Naive thymus-derived CD4-positive, alpha-beta T cell (primary cell): ENCODE results near the gene GK. TPM values are rescaled to one million over a fixed set of nuclear protein-coding genes. Genes with fewer than 3 reads are reported as not detected.

Source experiments
- ATAC-seq: fragments of 150-1000 bp; cut with Tn5 transposase; 2 replicates; pipeline ENCODE4 v1.10.0; 2021; ENCODE audit warnings: mild to moderate bottlenecking, moderate library complexity
- CTCF ChIA-PET: fragments of 350-600 bp; sonication (Branson Sonifier 250); formaldehyde crosslinking; loops from one replicate; lab custom pipeline; 2021; ENCODE audit warnings: antibody characterized with exemption; lab: Charles Lee
- POLR2A ChIA-PET: fragments of 350-600 bp; sonication (Branson Sonifier 250); formaldehyde crosslinking; loops from one replicate; lab custom pipeline; 2021; ENCODE audit warnings: antibody characterized with exemption, inconsistent platforms; lab: Charles Lee
- DNase-seq, 9 donors: peaks; one replicate each; pipeline versions ENCODE4 v3.0.0 to v3.0.0-alpha.2; 2020 to 2022; ENCODE audit warnings: mixed read lengths in 1 of 9
- H3K27ac ChIP-seq: one replicate; pipeline ENCODE4 v1.7.0; 2013; ENCODE audit warnings: mild to moderate bottlenecking, low read depth, low read length, moderate library complexity
- H3K27me3 ChIP-seq, 2 donors: one replicate each; pipeline ENCODE4 v1.7.0; 2013; ENCODE audit warnings: low read length in 2 of 2, mild to moderate bottlenecking in 2 of 2, moderate library complexity in 2 of 2; ENCODE audit not compliant: control insufficient read depth in 2 of 2, insufficient read depth in 2 of 2
- H3K36me3 ChIP-seq, 3 experiments: 1 replicate in 2 of 3; 2 replicates in 1 of 3; pipeline ENCODE4 v1.7.0; 2013; ENCODE audit warnings: low read length in 3 of 3, mild to moderate bottlenecking in 3 of 3, moderate library complexity in 1 of 3; ENCODE audit not compliant: insufficient read depth in 3 of 3, control insufficient read depth in 2 of 3
- H3K4me1 ChIP-seq, 2 donors: one replicate each; pipeline ENCODE4 v1.7.0; 2013; ENCODE audit warnings: low read length in 2 of 2, mild to moderate bottlenecking in 2 of 2, moderate library complexity in 1 of 2; ENCODE audit not compliant: control insufficient read depth in 2 of 2, insufficient read depth in 2 of 2
- H3K4me3 ChIP-seq: 2 replicates; pipeline ENCODE4 v1.7.0; 2013; ENCODE audit warnings: mild to moderate bottlenecking, low read length
- H3K9me3 ChIP-seq, 3 experiments: 1 replicate in 2 of 3; 2 replicates in 1 of 3; pipeline ENCODE4 v1.7.0; 2013; ENCODE audit warnings: low read length in 3 of 3; ENCODE audit not compliant: control insufficient read depth in 2 of 3
- H3K27ac Mint-ChIP-seq, 9 donors: one replicate each; pipeline ENCODE4 v1.8.0; 2020 to 2022; ENCODE audit warnings: mixed read lengths in 9 of 9, mild to moderate bottlenecking in 8 of 9, moderate library complexity in 5 of 9, inconsistent platforms in 2 of 9
- H3K27me3 Mint-ChIP-seq, 5 donors: one replicate each; pipeline ENCODE4 v1.8.0; 2021 to 2022; ENCODE audit warnings: mixed read lengths in 5 of 5, mild to moderate bottlenecking in 1 of 5
- H3K36me3 Mint-ChIP-seq, 5 donors: one replicate each; pipeline ENCODE4 v1.8.0; 2020 to 2022; ENCODE audit warnings: mixed read lengths in 5 of 5, mild to moderate bottlenecking in 3 of 5, inconsistent platforms in 1 of 5
- H3K4me1 Mint-ChIP-seq, 7 donors: one replicate each; pipeline ENCODE4 v1.8.0; 2020 to 2022; ENCODE audit warnings: mixed read lengths in 7 of 7, mild to moderate bottlenecking in 3 of 7, inconsistent platforms in 1 of 7
- H3K4me3 Mint-ChIP-seq, 10 donors: one replicate each; pipeline ENCODE4 v1.8.0; 2020 to 2022; ENCODE audit warnings: mild to moderate bottlenecking in 10 of 10, mixed read lengths in 10 of 10, moderate library complexity in 6 of 10, inconsistent platforms in 2 of 10
- H3K9me3 Mint-ChIP-seq, 11 donors: one replicate each; pipeline ENCODE4 v1.8.0; 2020 to 2022; ENCODE audit warnings: mixed read lengths in 11 of 11, mild to moderate bottlenecking in 4 of 11, inconsistent platforms in 1 of 11, moderate library complexity in 1 of 11
- intact Hi-C, 2 donors: fragments of 100-400 bp; cut with micrococcal nuclease; formaldehyde crosslinking; loops; one replicate each; pipeline ENCODE4 v1.15.1; 2023
- polyA plus RNA-seq, 2 donors: library from polyadenylated mRNA; unstranded; fragments of 300-500 nt; fragmentation: Illumina TruSeq; gene quantifications; one replicate each; pipeline ENCODE4 v1.2.3, GENCODE V29; 2021
- total RNA-seq, 6 experiments: library from RNA in 5 of 6; stranded (reverse) in 5 of 6; gene quantifications; 1 replicate in 5 of 6; 2 replicates in 1 of 6; pipeline ENCODE4 v1.2.3 and lab custom pipeline; 2021 to 2026

Gene GK
- total and polyA plus RNA-seq, 7 experiments from 2014 or later: 4.0 to 41.1 (median 5.7) TPM

DNA sequence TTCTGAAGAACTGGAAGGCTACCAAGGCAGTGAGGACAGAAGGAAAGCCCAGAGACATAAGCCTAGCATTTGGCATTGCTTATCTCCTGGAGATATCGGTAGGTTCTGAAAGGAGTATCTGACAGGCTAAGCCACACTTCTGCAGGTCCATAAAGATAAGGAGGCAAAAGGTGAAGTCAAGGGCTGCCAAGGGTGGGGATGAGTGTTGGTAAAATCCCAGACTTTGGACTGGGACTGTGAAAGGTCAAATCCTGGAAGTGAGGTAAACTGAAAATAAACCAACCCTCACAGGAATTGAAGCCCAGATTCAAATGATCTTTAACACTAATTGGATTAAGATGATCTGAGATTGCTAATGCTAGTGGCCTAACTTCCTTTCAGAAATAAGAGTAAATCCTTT, 27.4 kb downstream of the GK start:
- no peaks in the 10 kb centered on the region for H3K4me1 ChIP-seq
- CTCF ChIA-PET: no interaction called here
- Mint-ChIP-seq H3K4me1 (peaks cover 0 to 11% (median 0%) of the 10 kb centered on the region in 7 donors), H3K9me3 (no peaks in the 10 kb centered on the region), H3K27me3 (no peaks in the 10 kb centered on the region), H3K27ac (peak overlapping the region in 1 of 9 donors; percentile 48), H3K4me3 (no peak overlapping the region), H3K36me3 (peaks cover 0 to 22% (median 10%) of the 10 kb centered on the region in 5 donors)
- H3K27ac ChIP-seq: no peak overlapping the region
- no peak overlapping the region for H3K4me3 ChIP-seq
- intact Hi-C loops: no loop called here
- no peaks in the 10 kb centered on the region for H3K36me3 ChIP-seq
- no peaks in the 10 kb centered on the region for H3K27me3 ChIP-seq
- POLR2A ChIA-PET: no interaction called here
- no peaks in the 10 kb centered on the region for H3K9me3 ChIP-seq
- no peak for ATAC-seq
- DNase-seq: no peak

DNA sequence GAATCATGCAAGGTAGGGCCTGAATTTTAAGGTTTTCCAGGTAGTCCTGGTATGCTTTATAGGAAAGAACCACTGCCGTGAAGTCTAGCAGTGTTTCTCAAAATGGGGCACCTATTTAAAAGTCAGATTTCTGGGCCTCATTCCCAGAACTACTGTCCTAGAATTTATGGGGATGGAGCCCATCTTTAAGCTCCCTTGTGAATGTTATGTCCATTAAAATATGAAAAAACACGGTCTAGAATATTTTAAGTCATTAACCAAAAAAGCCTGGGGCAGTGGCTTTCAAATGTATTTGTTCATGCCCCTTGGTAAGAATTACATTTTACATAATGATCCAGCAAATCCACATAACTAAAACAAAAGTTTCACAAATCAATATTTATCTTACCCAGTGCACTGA, 35.4 kb downstream of the GK start:
- ChIA-PET POLR2A (no interaction called here), CTCF (no interaction called here)
- Histone ChIP-seq H3K27ac (no peak overlapping the region), H3K27me3 (no peaks in the 10 kb centered on the region), H3K9me3 (no peaks in the 10 kb centered on the region), H3K4me3 (no peak overlapping the region), H3K36me3 (no peaks in the 10 kb centered on the region), H3K4me1 (no peaks in the 10 kb centered on the region)
- intact Hi-C loops: no loop called here
- H3K36me3 Mint-ChIP-seq: peaks cover 0 to 23% (median 10%) of the 10 kb centered on the region in 5 donors
- H3K4me1 Mint-ChIP-seq: peaks cover 0 to 9% (median 0%) of the 10 kb centered on the region in 7 donors
- ATAC-seq (no peak), DNase-seq (no peak)
- no peaks in the 10 kb centered on the region for H3K27me3 Mint-ChIP-seq
- no peak overlapping the region for H3K4me3 Mint-ChIP-seq
- no peak overlapping the region for H3K27ac Mint-ChIP-seq
- no peaks in the 10 kb centered on the region for H3K9me3 Mint-ChIP-seq

DNA sequence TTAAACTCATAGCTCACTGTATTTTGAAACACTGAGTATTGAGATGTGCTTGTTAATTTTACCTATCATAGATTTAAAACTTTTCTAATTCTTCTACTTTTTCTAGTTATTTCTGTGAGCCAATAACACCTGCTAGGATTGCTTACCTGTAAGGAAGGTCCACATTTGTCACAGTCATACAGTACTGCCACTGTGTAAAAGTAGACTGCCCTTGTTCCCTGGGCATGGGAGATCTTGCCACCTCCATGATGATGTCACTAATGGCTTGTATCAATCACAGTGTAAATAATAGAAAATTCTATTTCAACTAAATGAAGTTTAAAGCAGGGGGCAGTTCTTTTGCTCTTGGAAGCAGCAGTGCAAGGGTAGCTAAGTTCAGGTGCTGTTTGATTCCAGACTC, 35.9 kb downstream of the GK start:
- ChIA-PET POLR2A (interaction anchor here (0.6 kb wide), 1 partner anchor 13 kb away, joined by 3 read pairs; no protein-coding TSS in a partner anchor), CTCF (no interaction called here)
- Mint-ChIP-seq H3K27me3 (no peaks in the 10 kb centered on the region), H3K4me3 (no peak overlapping the region), H3K9me3 (no peaks in the 10 kb centered on the region), H3K4me1 (peaks cover 0 to 9% (median 0%) of the 10 kb centered on the region in 7 donors), H3K27ac (no peak overlapping the region), H3K36me3 (peaks cover 0 to 21% (median 9%) of the 10 kb centered on the region in 5 donors)
- H3K9me3 ChIP-seq: no peaks in the 10 kb centered on the region
- H3K4me3 ChIP-seq: no peak overlapping the region
- H3K4me1 ChIP-seq: no peaks in the 10 kb centered on the region
- H3K27me3 ChIP-seq: no peaks in the 10 kb centered on the region
- H3K36me3 ChIP-seq: no peaks in the 10 kb centered on the region
- ATAC-seq (no peak), DNase-seq (no peak)
- intact Hi-C loops: no loop called here
- H3K27ac ChIP-seq: no peak overlapping the region

DNA sequence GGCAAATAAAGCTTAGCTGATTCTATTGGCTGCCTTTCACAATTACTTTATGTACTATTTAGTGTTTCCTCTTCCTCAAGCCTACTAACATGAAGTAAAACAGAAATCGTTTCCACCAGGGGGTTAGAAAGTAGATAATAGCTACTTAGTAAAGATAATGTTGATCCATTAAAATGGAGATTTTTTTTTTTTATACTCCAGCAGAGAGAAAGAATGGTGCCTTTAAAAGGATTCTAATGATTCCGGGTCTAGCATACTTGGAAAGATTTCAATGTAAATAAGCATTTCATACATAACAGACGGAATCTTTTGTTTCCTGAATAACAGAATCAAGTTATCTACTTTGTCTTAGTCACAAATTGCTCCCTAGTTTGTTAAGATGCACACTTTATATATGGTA, 37.1 kb downstream of the GK start:
- ATAC-seq (no peak), DNase-seq (no peak)
- Mint-ChIP-seq H3K4me1 (peaks cover 0 to 9% (median 0%) of the 10 kb centered on the region in 7 donors), H3K27me3 (no peaks in the 10 kb centered on the region), H3K27ac (peak overlapping the region in 1 of 9 donors; percentile 52), H3K9me3 (no peaks in the 10 kb centered on the region), H3K36me3 (peaks cover 0 to 24% (median 17%) of the 10 kb centered on the region in 5 donors), H3K4me3 (no peak overlapping the region)
- H3K4me1 ChIP-seq: no peaks in the 10 kb centered on the region
- ChIA-PET CTCF (no interaction called here), POLR2A (no interaction called here)
- no peak overlapping the region for H3K4me3 ChIP-seq
- intact Hi-C loops: no loop called here
- no peaks in the 10 kb centered on the region for H3K27me3 ChIP-seq
- H3K36me3 ChIP-seq: no peaks in the 10 kb centered on the region
- H3K27ac ChIP-seq: no peak overlapping the region
- H3K9me3 ChIP-seq: no peaks in the 10 kb centered on the region

DNA sequence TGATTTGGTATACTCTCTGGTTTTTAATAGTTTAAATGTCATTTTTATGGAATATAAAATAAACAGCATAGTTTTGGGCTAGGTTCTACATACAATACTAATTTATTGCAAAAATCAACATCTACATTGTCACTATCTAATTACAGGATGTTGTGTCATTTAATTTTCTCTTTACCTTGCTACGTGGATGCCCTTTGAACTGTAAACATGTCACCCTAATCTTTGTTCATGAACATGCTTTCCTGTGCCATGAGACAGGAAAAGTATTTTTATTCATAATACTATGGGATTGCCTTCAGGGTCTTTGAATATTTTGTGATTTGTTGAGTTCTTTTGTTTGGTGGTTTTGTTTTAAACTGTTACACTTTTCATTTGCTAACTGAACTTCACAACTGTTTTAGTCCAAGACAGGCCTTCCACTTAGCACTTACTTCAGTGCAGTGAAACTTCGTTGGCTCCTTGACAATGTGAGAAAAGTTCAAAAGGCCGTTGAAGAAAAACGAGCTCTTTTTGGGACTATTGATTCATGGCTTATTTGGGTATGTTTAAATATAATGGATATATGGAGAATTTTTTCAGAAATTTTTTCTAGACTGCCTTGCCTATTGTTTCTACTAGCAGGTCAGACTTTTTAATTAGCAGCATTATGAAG, 40.9 kb downstream of the GK start:
- no peak overlapping the region for H3K27ac Mint-ChIP-seq
- no peak overlapping the region for H3K4me3 Mint-ChIP-seq
- H3K4me1 ChIP-seq: no peaks in the 10 kb centered on the region
- ATAC-seq: no peak
- no peak overlapping the region for H3K27ac ChIP-seq
- H3K4me3 ChIP-seq: no peak overlapping the region
- DNase-seq: no peak
- H3K27me3 ChIP-seq: no peaks in the 10 kb centered on the region
- no peaks in the 10 kb centered on the region for H3K36me3 ChIP-seq
- H3K9me3 ChIP-seq: no peaks in the 10 kb centered on the region
- intact Hi-C loops: no loop called here
- ChIA-PET POLR2A (no interaction called here), CTCF (no interaction called here)
- peaks cover 0 to 31% (median 18%) of the 10 kb centered on the region in 5 donors for H3K36me3 Mint-ChIP-seq
- H3K27me3 Mint-ChIP-seq: no peaks in the 10 kb centered on the region
- peaks cover 0 to 8% (median 0%) of the 10 kb centered on the region in 7 donors for H3K4me1 Mint-ChIP-seq
- no peaks in the 10 kb centered on the region for H3K9me3 Mint-ChIP-seq

DNA sequence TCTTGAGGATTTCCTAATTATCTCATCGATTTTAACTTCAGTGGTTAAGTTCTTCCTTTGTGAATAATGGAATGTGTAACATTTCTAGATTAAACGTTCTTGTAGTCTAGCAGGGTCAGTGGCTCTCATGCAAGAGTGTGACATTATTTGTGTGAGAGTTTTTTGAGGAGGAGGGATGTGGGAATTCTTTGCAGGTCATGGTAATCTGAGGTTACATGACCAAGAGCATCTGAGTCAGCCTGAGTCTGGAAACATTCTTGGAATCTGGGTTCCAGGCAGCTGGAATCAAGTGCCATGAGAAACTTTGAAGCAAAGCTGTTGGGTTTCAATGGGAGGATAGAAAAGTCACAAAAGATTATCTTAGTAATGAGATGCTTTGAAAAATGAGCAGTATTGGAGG, 49.5 kb downstream of the GK start:
- peaks cover 0 to 27% (median 4%) of the 10 kb centered on the region in 5 donors for H3K36me3 Mint-ChIP-seq
- Histone ChIP-seq H3K4me3 (no peak overlapping the region), H3K4me1 (no peaks in the 10 kb centered on the region), H3K36me3 (no peaks in the 10 kb centered on the region), H3K27me3 (no peaks in the 10 kb centered on the region), H3K27ac (no peak overlapping the region), H3K9me3 (no peaks in the 10 kb centered on the region)
- ATAC-seq (no peak), DNase-seq (no peak)
- intact Hi-C loops: no loop called here
- ChIA-PET POLR2A (no interaction called here), CTCF (interaction anchor here (0.6 kb wide), 1 partner anchor 35 kb away, joined by 3 read pairs; no protein-coding TSS in a partner anchor)
- peaks cover 0 to 21% (median 0%) of the 10 kb centered on the region in 7 donors for H3K4me1 Mint-ChIP-seq
- H3K4me3 Mint-ChIP-seq: no peak overlapping the region
- no peaks in the 10 kb centered on the region for H3K9me3 Mint-ChIP-seq
- no peak overlapping the region for H3K27ac Mint-ChIP-seq
- H3K27me3 Mint-ChIP-seq: no peaks in the 10 kb centered on the region

DNA sequence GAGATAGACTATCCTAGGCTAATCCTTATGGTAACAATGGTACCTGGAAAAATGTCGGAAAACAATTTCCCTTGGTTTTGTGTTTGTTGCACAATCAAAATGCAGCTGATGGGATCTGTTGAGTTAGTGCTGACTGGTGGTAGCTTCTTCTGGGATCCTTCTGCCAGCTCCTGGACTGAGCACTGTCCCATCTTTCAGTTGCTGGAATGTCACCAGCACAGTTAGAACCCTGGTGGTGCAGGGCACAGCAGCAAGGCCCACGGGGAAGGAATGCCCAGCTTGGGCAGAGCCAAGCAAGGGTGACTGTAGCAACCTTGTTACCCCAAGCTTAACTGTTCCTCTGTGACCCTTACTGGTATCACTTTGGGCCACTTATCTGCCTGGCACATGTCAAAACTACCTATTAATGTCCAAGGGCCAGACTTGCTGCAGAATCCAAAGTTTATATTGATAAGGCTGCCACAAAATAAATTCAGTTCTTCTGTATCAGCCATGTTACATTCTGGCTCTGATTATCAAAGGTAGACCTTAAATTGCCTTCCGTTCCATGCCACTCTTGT, 53.1 kb downstream of the GK start:
- H3K27ac Mint-ChIP-seq: peak overlapping the region in 1 of 9 donors; percentile 75
- H3K9me3 ChIP-seq: no peaks in the 10 kb centered on the region
- no peak for DNase-seq
- no peaks in the 10 kb centered on the region for H3K4me1 ChIP-seq
- intact Hi-C loops: no loop called here
- H3K27me3 Mint-ChIP-seq: no peaks in the 10 kb centered on the region
- H3K27ac ChIP-seq: no peak overlapping the region
- ChIA-PET POLR2A (no interaction called here), CTCF (interaction anchor here (0.7 kb wide), 1 partner anchor 11 kb away, joined by 3 read pairs; no protein-coding TSS in a partner anchor)
- H3K36me3 ChIP-seq: no peaks in the 10 kb centered on the region
- no peaks in the 10 kb centered on the region for H3K27me3 ChIP-seq
- no peak for ATAC-seq
- no peaks in the 10 kb centered on the region for H3K9me3 Mint-ChIP-seq
- no peak overlapping the region for H3K4me3 Mint-ChIP-seq
- peaks cover 0 to 26% (median 1%) of the 10 kb centered on the region in 7 donors for H3K4me1 Mint-ChIP-seq
- H3K36me3 Mint-ChIP-seq: peaks cover 0 to 37% (median 4%) of the 10 kb centered on the region in 5 donors
- H3K4me3 ChIP-seq: no peak overlapping the region
